Activated T-cell treated with anti-CD3 and anti-CD28 coated beads, Interleukin-2, amount 50 U/mL, for 72 hours (primary cell): ENCODE results near the gene ZDHHC16. TPM values are rescaled to one million over a fixed set of nuclear protein-coding genes. Genes with fewer than 3 reads are reported as not detected.
"Not testable (repeated sequence)": the region's sequence is repeated elsewhere in the genome, so short reads cannot be mapped to it uniquely, and the experiment has no call there.

Experiments
- ATAC-seq, 2 donors: fragments of 150-1000 bp; cut with Tn5 transposase; replicated peaks in 1 of 2; 2 replicates each; pipeline ENCODE4 v1.10.0; 2021; ENCODE audit warnings: moderate library complexity in 2 of 2, mild to moderate bottlenecking in 1 of 2
- DNase-seq, 2 donors: peaks; one replicate each; pipeline ENCODE4 v3.0.0; 2021 to 2022; ENCODE audit warnings: mixed read lengths in 1 of 2
- H3K27ac Mint-ChIP-seq: one replicate; pipeline ENCODE4 v1.8.0; 2022; ENCODE audit warnings: mild to moderate bottlenecking, moderate library complexity, mixed read lengths
- H3K27me3 Mint-ChIP-seq: one replicate; pipeline ENCODE4 v1.8.0; 2022; ENCODE audit warnings: low read depth, mixed read lengths
- H3K36me3 Mint-ChIP-seq, 2 donors: one replicate each; pipeline ENCODE4 v1.8.0; 2022; ENCODE audit warnings: mixed read lengths in 2 of 2, mild to moderate bottlenecking in 1 of 2; ENCODE audit not compliant: insufficient read depth in 2 of 2
- H3K4me1 Mint-ChIP-seq: one replicate; pipeline ENCODE4 v1.8.0; 2022; ENCODE audit warnings: low read depth, mixed read lengths
- H3K4me3 Mint-ChIP-seq, 2 donors: one replicate each; pipeline ENCODE4 v1.8.0; 2022; ENCODE audit warnings: mild to moderate bottlenecking in 2 of 2, mixed read lengths in 2 of 2, moderate library complexity in 2 of 2
- H3K9me3 Mint-ChIP-seq, 2 donors: one replicate each; pipeline ENCODE4 v1.8.0; 2022; ENCODE audit warnings: mixed read lengths in 2 of 2
- total RNA-seq, 2 donors: library from RNA; stranded (reverse); gene quantifications; one replicate each; pipeline ENCODE4 v1.2.3, GENCODE V29; 2022

The ZDHHC16 gene
- total RNA-seq, 2 donors from 2014 or later: 35.5 to 37.8 TPM

DNA sequence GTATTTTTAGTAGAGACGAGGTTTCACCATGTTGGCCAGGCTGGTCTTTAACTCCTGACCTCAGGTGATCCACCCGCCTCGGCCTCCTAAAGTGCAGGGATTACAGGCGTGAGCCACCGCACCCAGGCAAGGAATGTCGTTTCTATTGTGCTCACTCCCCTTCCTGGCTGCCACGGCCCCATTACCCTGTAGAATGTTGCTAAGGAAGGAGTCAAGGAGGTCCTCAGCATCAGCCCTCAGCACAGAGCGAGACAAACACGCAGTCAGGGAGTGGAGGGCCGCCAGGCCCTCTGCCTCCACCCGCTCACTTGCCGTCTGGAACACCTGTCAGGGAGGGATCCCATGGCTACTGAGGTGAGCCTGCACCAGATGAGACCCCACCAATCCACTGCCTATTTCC, 22.8 kb downstream of the ZDHHC16 start:
- ATAC-seq, H3K9me3 Mint-ChIP-seq, H3K27me3 Mint-ChIP-seq, H3K4me3 Mint-ChIP-seq, H3K4me1 Mint-ChIP-seq, H3K27ac Mint-ChIP-seq, DNase-seq: not testable (repeated sequence)
- peaks cover 2 to 17% of the 10 kb centered on the region in 2 donors for H3K36me3 Mint-ChIP-seq

DNA sequence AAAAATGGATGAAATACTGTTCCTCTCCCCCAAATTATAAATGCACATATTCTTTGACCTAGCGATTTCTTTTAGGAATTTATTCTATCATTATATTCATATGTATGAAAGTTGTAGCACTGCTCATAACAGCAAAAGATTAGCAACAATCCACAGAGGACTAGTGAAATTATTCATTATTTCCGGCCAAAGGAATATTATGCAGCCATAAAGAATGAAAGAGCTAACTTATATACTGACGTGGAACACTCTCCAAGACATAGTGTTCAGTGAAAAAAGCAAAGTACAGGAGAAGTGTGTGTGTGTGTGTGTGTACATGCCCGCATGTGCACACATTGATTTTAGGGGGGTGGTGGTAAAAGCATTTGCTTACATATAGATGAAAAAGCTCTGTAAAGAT, 28.9 kb downstream of the ZDHHC16 start:
- Mint-ChIP-seq H3K9me3 (no peaks in the 10 kb centered on the region), H3K4me1 (no peaks in the 10 kb centered on the region), H3K27ac (no peak overlapping the region), H3K36me3 (peaks cover 8 to 31% of the 10 kb centered on the region in 2 donors), H3K27me3 (no peaks in the 10 kb centered on the region), H3K4me3 (no peak overlapping the region)
- no peak for DNase-seq
- no peak for ATAC-seq

DNA sequence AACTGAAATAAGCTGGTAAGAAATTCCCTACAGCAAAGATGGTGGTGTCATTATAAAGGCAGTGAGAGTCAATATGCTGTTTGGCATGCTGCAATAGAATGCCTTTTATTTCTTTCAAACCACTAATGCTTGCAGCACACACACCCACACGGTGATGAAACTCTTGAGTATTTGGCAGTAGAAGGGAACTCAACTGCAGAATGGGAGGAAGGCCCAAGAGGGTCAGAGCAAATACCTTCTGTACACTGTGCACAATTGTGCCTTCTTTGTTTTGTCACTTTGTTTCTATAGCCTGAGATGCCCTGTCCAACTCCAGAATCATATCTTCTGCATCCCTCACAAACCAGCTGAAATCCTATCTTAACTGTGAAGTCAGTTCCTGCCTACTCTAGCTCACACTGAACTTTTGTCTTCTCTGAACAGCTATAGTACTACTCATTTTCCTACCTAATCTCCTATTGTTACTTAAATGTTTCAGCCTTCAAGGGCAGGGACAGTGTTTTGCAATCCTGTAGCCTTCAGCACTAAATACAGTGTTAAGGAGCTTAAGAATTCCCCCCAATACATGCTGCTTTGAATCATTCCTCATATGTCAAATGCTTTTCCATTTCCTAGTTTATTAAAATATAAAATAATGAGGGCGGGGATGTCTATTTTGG, 30.1 kb downstream of the ZDHHC16 start:
- no peaks in the 10 kb centered on the region for H3K27me3 Mint-ChIP-seq
- H3K4me3 Mint-ChIP-seq: no peak overlapping the region
- H3K9me3 Mint-ChIP-seq: no peaks in the 10 kb centered on the region
- DNase-seq (no peak), ATAC-seq (no peak)
- H3K4me1 Mint-ChIP-seq: no peaks in the 10 kb centered on the region
- H3K36me3 Mint-ChIP-seq: peaks cover 8 to 35% of the 10 kb centered on the region in 2 donors
- no peak overlapping the region for H3K27ac Mint-ChIP-seq

DNA sequence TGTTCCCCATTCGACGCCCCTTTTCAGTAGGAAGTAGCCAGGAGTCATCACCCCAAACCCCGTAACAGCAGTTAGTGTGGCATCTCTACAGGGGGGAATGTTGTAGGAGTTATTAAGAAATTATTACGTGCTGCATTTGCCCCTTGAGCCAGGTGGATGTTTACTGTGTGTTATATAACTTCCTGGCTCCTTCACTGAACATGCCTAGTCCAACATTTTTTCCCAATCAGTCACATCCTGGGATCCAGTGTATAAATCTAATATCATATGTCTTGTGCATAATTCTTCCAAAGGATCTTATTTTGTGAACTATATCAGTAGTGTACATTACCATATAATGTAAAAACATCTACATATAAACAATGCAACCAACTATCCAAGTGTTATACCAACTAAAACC, 33.4 kb downstream of the ZDHHC16 start:
- not testable (repeated sequence) for H3K9me3 Mint-ChIP-seq, H3K4me3 Mint-ChIP-seq, DNase-seq, ATAC-seq, H3K4me1 Mint-ChIP-seq, H3K27me3 Mint-ChIP-seq
- peak overlapping the region; percentile 35 for H3K27ac Mint-ChIP-seq
- H3K36me3 Mint-ChIP-seq: peaks cover 8 to 31% of the 10 kb centered on the region in 2 donors

DNA sequence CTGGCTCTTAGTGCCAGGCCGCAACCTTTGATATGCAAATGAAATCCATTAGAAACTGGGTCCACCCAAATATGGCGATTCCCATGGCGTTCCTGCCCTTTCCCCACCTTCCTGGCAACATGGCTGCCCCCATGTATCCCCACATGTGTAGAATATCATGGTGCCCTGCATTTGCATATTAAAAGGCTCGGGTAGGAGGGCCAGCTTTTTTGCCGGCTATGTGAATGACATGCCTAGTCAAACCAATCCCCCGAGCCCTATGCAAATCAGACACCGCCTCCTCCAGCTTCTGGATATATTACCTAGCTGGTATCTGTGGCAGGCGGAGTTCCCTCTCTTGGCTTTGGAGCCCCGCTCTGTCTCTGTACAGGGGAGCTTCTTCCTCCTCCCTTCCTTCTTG, 34.0 kb downstream of the ZDHHC16 start:
- Mint-ChIP-seq H3K4me1 (no peaks in the 10 kb centered on the region), H3K4me3 (no peak overlapping the region), H3K27me3 (no peaks in the 10 kb centered on the region), H3K36me3 (peaks cover 7 to 29% of the 10 kb centered on the region in 2 donors), H3K27ac (no peak overlapping the region), H3K9me3 (no peaks in the 10 kb centered on the region)
- DNase-seq (no peak), ATAC-seq (no peak)

DNA sequence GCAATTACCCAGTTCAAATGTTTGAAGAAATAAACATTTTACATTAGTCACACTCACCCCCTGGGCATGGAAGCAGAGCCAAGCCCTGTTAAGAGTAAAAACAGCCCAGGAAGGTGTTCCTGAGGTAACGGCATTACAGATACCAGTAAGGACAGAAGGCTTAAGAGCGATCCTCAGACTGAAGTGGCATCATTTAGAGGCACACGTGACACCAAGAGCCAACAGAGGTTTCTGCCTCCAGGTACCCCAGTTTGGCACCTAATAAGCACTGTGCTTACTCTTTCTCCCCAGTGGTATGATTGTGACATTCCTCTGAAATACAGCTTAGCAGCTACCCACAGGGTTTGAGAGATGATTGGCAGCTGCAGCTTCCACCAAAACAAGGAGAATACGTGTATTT, 35.1 kb downstream of the ZDHHC16 start:
- H3K4me1 Mint-ChIP-seq: no peaks in the 10 kb centered on the region
- H3K4me3 Mint-ChIP-seq: no peak overlapping the region
- H3K9me3 Mint-ChIP-seq: no peaks in the 10 kb centered on the region
- peak overlapping the region; percentile 60 for H3K27ac Mint-ChIP-seq
- H3K36me3 Mint-ChIP-seq: peaks cover 4 to 27% of the 10 kb centered on the region in 2 donors
- DNase-seq: no peak
- no peaks in the 10 kb centered on the region for H3K27me3 Mint-ChIP-seq
- no peak for ATAC-seq

DNA sequence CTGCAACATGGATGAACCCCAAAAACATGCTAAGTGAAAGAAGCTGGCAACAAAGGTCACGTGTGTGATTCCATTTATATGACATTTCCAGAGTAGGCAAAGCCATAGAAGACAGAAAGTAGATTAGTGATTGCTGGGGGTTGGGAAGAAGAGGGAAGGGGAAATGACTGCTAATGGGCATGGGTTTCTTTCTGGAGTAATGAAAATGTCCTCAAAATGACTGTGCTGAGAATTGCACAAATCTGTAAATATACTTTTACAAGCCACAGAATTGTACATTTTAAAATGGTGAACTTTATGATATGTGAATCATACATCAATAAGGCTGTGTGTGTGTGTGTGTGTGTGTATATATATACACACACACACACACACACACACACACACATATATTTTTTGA, 36.4 kb downstream of the ZDHHC16 start:
- H3K27ac Mint-ChIP-seq: peak overlapping the region; percentile 50
- H3K4me1 Mint-ChIP-seq: no peaks in the 10 kb centered on the region
- H3K4me3 Mint-ChIP-seq: no peak overlapping the region
- no peaks in the 10 kb centered on the region for H3K27me3 Mint-ChIP-seq
- no peak for ATAC-seq
- H3K36me3 Mint-ChIP-seq: peaks cover 2 to 17% of the 10 kb centered on the region in 2 donors
- H3K9me3 Mint-ChIP-seq: no peaks in the 10 kb centered on the region
- DNase-seq: no peak

DNA sequence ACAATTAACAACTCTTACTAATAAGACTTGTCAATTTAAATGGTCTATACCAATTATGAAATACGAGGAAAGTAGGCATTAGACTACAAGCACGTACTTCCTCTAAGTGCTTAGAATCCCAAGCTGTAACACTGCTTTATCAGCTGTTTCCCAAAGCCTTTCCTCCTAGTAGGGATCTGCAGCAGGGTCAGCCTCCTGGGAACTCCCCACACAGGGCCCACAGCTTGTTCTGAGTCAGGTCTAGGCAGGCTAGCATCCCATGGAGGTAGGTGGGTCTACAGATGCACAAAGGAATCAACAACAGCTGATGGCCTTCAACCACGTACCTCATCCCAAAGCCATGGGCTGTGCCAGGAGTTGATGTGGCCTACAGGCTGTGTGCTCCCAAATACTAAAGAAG, 37.5 kb downstream of the ZDHHC16 start:
- Mint-ChIP-seq H3K27ac (peak overlapping the region; percentile 13), H3K4me1 (no peaks in the 10 kb centered on the region), H3K27me3 (no peaks in the 10 kb centered on the region), H3K4me3 (no peak overlapping the region), H3K36me3 (peaks cover 2 to 15% of the 10 kb centered on the region in 2 donors), H3K9me3 (no peaks in the 10 kb centered on the region)
- ATAC-seq: no peak
- no peak for DNase-seq

DNA sequence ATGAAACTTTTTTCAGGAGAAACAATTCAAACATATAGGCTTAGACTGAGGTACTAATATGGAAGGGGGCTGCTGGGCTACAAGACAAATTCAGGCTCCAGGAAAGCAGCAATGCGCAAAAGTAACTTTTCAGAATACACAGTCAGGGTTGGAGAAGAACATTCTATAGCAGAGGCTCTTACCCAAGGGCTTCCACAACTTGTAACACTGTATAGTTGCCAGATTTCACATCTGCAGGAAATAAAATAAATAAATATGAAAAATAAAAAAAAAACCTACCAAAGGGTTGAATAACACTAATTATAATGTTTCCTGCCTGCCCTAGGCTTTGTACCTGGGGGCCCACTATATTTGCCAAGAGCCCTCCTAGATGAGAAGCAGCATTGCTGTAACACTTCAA, 37.9 kb downstream of the ZDHHC16 start:
- ATAC-seq (no peak), DNase-seq (no peak)
- Mint-ChIP-seq H3K9me3 (no peaks in the 10 kb centered on the region), H3K27ac (peak overlapping the region; percentile 13), H3K4me3 (no peak overlapping the region), H3K4me1 (no peaks in the 10 kb centered on the region), H3K27me3 (no peaks in the 10 kb centered on the region), H3K36me3 (peaks cover 2 to 15% of the 10 kb centered on the region in 2 donors)

DNA sequence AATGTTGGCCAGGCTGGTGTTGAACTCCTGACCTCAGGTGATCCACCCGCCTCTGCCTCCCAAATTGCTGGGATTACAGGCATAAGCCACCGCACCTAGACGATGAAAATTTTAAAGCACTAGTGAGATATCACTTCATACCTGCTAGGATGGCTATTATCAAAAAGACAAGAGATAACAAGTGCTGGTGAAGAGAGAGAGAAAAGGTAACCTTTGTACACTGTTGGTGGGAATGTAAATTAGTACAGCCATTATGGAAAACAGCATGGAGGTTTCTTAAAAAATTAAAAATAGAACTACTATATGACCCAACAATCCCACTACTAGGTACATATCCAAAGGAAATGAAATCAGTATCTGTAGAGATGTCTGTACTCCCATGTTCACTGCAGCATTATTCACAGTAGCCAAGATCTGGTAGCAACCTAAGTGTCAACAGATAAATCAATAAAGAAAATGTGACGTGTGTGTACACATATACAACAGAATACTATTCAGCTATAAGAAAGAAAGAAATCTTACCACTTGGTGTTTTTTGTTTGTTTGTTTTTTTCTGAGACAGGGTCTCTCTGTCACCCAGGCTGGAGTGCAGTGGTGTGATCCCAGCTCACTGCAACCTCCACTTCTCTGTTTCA, 39.8 kb downstream of the ZDHHC16 start:
- Mint-ChIP-seq H3K4me3 (no peak overlapping the region), H3K27ac (peak overlapping the region; percentile 24), H3K4me1 (peaks cover 12% of the 10 kb centered on the region), H3K27me3 (no peaks in the 10 kb centered on the region), H3K36me3 (peaks cover 2 to 7% of the 10 kb centered on the region in 2 donors), H3K9me3 (no peaks in the 10 kb centered on the region)
- DNase-seq (no peak), ATAC-seq (no peak)

DNA sequence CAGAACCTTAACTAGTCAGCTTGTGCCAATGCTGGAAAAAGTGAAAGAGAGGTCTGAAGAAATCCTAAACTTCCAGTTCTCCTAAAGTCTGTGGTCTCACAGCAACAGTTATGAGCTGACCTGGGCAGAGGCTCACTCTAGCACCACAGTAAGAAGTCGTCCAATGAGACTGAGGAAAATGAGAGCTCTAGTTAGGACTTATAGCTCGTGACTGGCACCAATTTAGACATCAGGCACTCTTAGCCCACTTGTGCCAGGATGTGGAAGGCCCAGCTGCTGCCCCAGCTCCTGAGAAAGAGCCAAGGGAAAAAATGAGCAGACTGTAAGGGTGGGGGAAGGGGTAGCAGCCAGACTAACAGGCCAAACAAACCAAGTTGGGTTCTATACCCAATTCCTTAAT, 44.6 kb downstream of the ZDHHC16 start:
- Mint-ChIP-seq H3K36me3 (peaks cover 0 to 3% of the 10 kb centered on the region in 2 donors), H3K27ac (peak overlapping the region; percentile 54), H3K27me3 (no peaks in the 10 kb centered on the region), H3K9me3 (no peaks in the 10 kb centered on the region), H3K4me3 (no peak overlapping the region), H3K4me1 (peaks cover 31% of the 10 kb centered on the region)
- DNase-seq (no peak), ATAC-seq (no peak)

DNA sequence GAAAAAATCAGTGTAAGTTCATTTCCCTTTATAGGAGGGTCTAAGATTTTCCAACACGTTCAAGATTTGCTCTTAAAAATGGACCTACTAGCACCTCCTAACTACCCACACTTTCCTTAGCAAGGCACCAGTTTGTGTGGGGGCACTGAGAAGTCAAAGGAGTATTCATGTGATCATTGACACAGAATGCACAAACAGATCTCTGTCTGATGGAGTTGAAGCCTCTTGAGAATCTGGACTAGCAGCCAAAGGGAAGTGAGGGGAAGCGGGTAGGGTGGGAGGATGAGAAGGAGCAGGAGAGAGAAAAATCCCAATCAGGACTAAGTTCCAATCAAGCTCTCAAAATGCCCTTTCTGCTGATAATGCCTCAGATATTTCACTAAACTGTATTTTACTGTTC, 48.2 kb downstream of the ZDHHC16 start:
- no peak for DNase-seq
- Mint-ChIP-seq H3K27ac (no peak overlapping the region), H3K36me3 (peaks cover 1% of the 10 kb centered on the region in 2 donors), H3K27me3 (no peaks in the 10 kb centered on the region), H3K9me3 (no peaks in the 10 kb centered on the region), H3K4me3 (no peak overlapping the region), H3K4me1 (peaks cover 53% of the 10 kb centered on the region)
- ATAC-seq: no peak

DNA sequence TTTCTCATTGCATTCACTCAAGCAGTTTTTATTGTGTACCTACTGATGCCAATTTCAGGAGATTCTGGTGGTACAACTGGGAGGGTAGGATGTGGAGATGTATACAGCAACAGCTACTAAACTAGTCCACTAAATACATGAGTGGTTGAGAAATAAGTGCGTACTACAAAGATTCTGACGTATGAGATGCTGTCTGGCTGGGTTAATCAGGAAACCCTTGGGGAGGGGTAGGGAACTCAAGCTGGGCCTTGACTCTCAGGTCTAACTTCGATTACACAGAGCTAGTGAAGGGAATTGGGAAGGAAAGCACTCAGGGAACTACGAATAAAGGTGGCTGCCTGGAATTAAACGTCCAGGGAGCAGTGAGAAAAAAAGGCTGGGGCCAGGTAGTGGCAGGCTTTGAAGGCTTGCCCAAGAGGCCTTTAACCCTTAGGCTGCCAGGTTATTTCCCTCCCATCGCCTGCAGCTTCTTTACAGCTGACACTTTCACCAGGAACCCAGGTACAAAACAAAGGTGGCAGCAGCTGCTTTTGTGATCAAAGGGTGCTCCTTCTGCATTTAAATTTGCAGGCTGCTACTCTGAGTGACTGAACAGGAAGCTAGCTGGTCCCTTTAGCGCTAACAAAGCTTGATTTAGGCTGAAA, 49.0 kb downstream of the ZDHHC16 start:
- H3K36me3 Mint-ChIP-seq: peaks cover 1% of the 10 kb centered on the region in 2 donors
- H3K4me3 Mint-ChIP-seq: peak overlapping the region; percentile 79 to 82
- no peaks in the 10 kb centered on the region for H3K9me3 Mint-ChIP-seq
- H3K27me3 Mint-ChIP-seq: peaks cover 4% of the 10 kb centered on the region
- DNase-seq (no peak), ATAC-seq (no peak)
- peak overlapping the region; percentile 30 for H3K27ac Mint-ChIP-seq
- H3K4me1 Mint-ChIP-seq: peaks cover 48% of the 10 kb centered on the region
